Measurements from ENCODE around the gene PPM1E.

Gene PPM1E

GRCh38 chr17:58886514-58886913 lies 130.9 kb downstream of the PPM1E start:
- no peak for TF ChIP-seq CTCF (IDR thresholded peaks at IDR 0.05; ENCODE audit: insufficient read depth, missing control alignments)
- DNase-seq (ENCODE audit: insufficient read length, low spot score) (no peak), FAIRE-seq (no peak)

GRCh38 chr17:58889928-58890327 lies 134.3 kb downstream of the PPM1E start:
- DNase-seq (ENCODE audit: insufficient read length, low spot score): no peak
- no peak for FAIRE-seq
- TF ChIP-seq CTCF (IDR thresholded peaks at IDR 0.05; ENCODE audit: insufficient read depth, missing control alignments): no peak

- DNase-seq (ENCODE audit: insufficient read length, low spot score) (no peak), FAIRE-seq (no peak)
- TF ChIP-seq CTCF (IDR thresholded peaks at IDR 0.05; ENCODE audit: insufficient read depth, missing control alignments): no peak
Measured at GRCh38 chr17:58899191-58899590, 143.5 kb downstream of the PPM1E start.

GRCh38 chr17:58902322-58902721 lies 146.7 kb downstream of the PPM1E start:
- FAIRE-seq (no peak), DNase-seq (ENCODE audit: insufficient read length, low spot score) (no peak)
- no peak for TF ChIP-seq CTCF (IDR thresholded peaks at IDR 0.05; ENCODE audit: insufficient read depth, missing control alignments)

GRCh38 chr17:58911741-58912343 lies 156.2 kb downstream of the PPM1E start:
- FAIRE-seq (no peak), DNase-seq (ENCODE audit: insufficient read length, low spot score) (no peak)
- no peak for TF ChIP-seq CTCF (IDR thresholded peaks at IDR 0.05; ENCODE audit: insufficient read depth, missing control alignments)

GRCh38 chr17:58913552-58913951 lies 157.9 kb downstream of the PPM1E start:
- DNase-seq (ENCODE audit: insufficient read length, low spot score) (no peak), FAIRE-seq (no peak)
- TF ChIP-seq CTCF (IDR thresholded peaks at IDR 0.05; ENCODE audit: insufficient read depth, missing control alignments): no peak

GRCh38 chr17:58913971-58914769 lies 158.5 kb downstream of the PPM1E start:
- DNase-seq (ENCODE audit: insufficient read length, low spot score): no peak
- peak; percentile 25 for FAIRE-seq
- no peak for TF ChIP-seq CTCF (IDR thresholded peaks at IDR 0.05; ENCODE audit: insufficient read depth, missing control alignments)

All from D721Med (cell line).